Kidney capillary endothelial cell (primary cell): ENCODE measurements around the gene IGSF3.

Experiments
- DNase-seq: peaks from one replicate; pipeline ENCODE4 v3.0.0-alpha.2; 2018; ENCODE audit warnings: low spot score

The IGSF3 gene

DNA sequence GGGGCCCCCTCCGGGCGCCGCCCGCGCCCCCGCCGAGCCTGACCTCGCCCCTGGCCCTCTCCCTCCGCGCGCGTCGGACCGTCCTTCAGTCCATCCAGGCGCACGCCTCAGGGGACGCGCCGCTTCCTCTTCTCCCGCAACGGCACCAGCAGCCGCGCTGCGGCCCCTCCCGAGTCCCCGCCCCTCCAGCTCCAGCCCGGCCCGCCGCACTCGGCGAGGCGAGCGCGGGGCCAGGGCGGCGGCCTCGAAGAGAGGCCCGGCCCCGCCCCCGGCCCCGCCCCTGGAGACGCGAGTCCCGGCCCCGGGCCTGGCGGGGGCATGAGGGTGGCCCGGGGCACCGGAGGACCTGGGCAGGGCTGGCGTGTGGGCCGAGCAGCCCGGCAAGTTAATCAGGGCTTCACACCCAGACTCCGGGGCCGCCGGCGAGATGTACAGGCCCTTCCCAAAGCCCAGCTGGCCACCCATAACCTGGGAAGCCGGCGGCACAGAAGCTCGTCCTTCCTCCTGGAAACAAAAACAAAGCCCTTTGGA, at the start of gene IGSF3:
TSS of gene IGSF3 (minus strand) at position 159 of the 531 bp plus-strand sequence. CDS start 1,407 bp downstream, outside the sequence.
- DNase-seq = no peak

DNA sequence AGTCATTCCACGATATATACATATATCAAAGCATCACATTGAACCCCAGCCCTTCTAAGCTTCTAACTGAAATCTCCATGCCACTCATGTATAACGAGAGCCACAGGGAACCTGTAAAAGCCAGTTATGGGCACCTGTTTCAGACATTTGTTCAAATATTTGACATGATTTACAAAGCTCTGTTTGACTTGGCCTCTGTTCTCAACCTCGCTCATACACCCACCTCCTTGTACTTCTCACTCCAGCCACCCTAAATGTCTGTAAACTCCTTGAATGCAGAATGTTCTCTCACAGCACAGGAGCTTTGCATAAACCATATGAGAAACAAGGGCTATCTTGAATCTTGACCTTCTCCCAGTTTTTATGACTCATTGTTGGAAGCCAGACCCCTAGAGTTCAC, 49.8 kb upstream of the IGSF3 start:
- DNase-seq = no peak

DNA sequence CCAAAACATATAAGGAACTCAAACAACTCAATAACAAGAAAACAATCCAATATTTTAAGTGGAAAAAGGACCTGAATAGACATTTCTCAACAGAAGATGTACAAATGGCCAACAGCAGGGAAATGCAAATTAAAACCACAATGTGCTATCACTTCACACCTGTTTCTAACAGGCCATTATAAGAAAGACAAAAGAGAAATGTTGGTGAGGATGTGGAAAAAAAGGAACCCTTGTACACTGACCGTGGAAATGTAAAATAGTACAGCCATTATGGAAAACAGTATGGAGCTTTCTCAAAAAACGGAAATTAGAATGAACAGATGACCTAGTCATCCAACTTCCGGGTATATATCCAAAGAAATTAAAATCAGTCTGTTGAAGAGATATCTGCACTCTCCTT, 48.9 kb upstream of the IGSF3 start:
- DNase-seq = no peak

DNA sequence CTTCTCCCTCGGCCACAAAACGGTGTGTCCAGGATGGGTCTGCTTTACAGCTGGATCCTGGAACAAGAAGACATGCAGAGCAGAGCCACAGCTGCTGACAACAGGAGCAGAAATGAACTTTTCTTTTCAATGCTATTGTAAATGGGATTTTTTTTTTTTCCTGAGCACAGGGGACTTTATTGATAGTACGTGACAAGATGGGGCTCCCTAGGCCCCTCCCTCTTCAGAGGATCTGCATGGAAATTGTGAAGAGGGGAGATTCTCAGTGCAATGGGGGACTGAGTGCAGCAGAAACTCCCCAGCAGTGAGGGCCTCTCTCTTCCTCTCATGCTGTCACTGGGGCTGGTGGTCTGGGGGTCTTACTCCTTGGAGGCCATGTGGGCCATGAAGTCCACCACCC, 45.9 kb upstream of the IGSF3 start:
- no peak for DNase-seq

DNA sequence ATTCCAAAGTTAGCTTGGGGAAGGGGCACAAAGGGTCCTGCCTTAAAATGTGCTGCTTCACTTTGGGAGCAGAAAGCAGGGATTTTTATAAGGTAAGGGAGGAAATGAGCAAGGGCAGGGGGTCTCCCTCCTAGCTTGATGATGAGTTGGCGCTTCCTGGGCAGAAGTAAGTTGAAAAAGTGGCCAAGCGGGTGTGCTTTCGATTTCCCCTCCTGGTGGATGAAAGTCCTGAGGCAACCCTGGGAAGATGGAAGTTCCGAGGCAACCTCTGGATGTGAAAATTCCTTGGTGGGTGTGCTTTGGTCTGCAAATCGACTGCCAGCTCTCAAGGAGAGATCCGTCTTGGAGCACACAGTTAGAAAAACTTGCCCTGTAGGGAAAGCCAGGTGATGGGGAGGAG, 45.0 kb upstream of the IGSF3 start:
- DNase-seq = no peak

DNA sequence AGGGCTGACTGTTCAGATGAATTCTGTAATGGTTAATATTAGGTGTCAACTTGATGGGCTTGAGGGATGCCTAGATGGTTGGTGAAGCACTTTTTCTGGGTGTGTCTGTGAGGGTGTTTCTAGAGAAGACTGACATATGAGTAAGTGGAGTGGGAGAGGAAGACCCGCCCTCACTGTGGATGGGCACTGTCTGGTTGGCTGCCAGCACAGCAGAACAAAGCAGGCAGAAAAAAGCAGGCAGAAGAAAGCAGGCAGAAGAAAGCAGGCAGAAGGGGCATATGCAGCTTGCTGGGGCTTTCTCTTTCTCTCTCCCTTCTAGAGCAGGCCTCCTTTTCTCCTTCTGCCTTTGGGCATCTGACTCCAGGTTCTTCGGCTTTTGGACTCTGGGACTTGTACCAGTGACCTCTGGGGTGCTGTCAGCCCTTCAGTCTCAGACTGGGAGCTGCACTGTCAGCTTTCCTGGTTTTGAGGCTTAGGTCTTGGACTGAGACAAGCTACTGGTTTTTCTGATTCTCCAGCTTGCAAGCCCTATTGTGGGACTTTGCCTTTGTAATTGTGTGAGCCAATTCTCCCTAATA, 43.8 kb upstream of the IGSF3 start:
- DNase-seq = no peak

DNA sequence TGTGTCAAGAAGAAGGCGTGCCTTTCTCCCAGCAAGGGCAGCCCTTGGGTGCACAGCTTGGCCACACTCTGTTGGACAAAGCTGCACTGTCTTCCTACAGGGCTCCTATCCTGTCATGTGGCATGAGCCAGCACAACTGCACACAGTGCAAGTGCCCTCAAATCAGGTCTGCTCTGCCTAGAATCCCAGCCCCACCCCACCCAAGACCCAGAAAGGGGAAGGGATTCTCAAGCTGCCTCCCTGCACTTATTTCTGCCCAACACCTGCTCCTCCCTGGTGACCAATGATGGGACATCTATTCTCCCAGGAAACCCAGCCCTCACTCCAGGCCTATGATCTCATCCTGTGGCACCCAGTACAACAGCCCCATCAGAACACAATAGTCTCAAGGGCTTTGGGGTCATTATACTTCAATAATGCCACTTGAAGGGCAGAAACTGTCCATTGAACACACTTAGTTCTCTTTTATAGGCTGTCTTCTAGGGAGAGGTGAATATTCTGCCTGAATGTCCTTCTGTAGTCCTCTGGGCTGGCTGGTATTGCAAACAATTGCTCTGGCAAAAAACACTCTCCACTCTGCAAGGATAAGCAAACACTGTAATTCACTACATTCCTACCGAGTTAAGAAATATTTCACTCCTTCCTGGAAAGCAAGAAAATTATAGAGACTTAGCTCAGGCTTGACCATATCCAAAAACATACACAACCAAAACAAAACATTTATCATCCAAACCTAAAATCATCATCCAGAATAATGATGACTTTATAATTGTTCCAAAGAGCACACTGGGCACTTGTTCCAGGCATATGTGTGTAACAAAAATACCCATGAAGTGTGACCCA, 43.1 kb upstream of the IGSF3 start:
- DNase-seq = no peak

DNA sequence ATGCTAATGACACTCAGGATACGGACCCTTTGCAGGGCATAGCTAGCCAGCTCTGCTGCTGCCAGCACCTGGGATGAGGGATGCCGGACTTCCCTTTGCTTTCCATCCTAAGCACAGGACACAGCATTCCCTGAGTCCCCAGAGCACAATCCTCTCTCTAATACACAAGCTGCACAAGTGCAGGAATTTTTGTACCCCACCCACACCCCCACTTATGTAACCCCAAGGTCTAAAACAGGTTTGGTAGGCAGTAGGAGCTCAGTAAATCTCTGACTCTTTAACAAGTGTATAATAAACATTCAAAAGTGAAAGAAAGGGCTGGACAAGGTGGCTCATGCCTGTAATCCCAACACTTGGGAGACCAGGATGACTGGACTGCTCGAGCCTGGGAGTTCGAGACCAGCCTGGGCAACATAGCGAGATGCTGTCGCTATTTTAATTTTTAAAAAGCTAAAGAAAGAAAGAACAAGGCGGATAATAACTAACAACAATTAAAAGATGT, 42.2 kb upstream of the IGSF3 start:
- no peak for DNase-seq

DNA sequence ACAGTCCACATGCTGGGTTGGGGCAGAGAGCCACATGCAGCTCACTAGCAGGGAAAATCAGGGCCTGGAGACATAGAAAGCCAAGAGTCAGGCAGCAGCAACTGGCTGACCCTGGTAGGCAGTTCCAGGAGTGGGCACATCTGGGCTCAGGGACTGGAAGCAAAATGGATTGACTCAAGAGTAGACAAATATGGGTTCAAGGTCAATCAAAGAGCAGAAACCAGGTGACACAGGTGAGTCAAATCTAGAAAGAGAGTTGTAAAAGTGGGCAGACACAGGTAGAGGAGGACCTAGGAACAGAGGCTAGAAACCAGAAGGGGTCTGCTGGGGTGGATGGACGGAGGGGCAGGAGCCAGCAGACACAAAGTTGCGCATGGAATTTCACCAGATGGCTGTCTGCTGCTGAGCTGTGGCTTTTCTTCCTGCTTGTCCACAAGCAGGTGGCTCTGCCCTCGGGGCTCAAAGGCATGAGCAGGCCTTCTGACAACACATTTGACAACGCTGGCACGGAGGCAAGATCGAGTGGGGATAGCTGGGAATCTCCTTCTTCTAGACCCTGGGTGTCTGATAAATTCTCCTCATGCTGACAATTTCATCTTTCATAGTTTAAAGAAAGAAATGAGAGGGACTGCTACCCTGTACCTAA, 40.8 kb upstream of the IGSF3 start:
- DNase-seq = no peak

DNA sequence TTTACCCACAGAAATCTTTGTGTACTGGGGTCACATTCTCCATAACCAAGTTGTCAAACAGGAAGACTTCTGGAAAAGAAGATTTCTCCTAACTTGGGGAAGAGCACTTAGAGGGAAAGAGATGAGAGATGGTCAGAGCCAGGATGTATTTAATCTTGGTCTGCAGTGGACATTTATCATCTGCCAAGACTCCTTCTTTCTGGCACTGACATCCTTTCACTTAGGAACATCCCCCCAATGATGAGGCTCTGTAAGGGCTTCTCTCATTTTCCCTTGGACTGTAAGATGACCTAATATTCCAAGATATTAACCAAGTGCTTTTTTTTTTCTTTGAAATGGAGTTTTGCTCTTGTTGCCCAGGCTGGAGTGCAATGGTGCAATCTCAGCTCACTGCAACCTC, 39.3 kb upstream of the IGSF3 start:
- DNase-seq = no peak

DNA sequence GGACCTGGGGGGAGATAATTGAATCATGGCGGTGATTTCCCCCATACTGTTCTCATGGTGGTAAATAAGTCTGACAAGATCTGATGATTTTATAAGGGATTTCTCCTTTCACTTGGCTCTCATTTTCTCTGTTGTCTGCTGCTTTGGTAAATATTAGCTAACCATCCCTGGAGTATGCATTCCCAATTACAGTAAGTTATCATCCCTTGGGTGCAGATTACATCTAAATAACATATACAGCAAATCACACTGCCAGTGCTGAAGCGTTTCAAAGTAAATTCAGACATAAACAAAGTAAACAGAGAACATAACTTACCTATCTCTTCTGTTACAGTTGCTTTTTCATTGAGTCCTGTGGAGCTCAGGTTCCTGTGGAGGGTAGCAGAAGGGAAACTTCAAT, 38.6 kb upstream of the IGSF3 start:
- DNase-seq = no peak

DNA sequence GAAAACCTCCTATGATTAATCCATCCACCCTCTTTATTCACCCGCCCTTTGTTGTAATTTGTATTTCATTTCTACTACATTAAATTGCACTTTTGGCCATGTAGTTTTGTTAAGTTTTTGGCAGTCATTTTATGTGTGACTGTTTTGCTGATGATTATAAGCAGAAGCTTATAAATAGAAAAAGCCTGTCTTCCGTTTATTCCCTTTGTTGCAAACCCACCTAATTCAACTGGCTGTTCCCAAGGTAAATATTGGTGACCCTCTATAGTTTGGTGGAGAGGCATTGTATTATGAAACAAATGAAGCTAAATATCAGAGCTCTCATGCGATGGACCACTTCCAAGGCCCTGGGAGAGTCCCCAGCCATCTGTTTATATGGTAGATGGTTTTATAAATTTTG, 36.7 kb upstream of the IGSF3 start:
- no peak for DNase-seq

DNA sequence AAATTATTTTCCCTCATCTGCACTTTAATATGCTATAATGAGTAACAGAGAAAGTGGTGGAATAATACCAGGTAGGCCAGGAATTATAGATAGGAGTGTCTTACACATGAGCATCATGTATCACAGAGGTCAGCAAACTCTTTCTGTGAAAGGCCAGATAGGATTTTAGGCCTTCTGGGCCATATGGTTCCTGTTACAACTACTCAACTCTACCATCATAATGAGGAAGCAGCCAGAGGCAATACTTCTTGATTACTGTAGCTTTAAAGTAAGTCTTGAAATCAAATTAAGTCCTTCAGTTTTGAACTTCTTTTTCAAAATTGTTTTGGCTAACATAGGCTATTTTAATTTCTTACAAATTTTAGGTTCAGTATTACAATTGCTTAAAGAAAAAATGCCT, 32.1 kb upstream of the IGSF3 start:
- DNase-seq = no peak

DNA sequence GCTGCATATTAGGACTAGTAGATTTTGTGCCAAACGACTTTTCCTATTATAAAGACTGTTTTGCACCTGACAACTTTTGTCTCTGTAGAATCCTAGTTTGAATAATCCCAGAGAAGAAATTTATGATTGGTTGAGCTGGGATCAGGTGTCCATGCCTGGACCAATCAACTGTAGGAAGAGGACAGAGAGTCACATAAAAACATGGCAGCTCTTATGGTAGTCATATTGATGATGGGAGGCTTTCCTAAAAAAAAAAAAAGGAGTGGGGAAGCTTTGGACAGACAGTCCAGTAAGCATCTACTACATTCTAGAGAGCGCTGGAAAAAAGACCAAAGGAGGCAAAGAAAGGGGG, 30.7 kb upstream of the IGSF3 start:
- DNase-seq = no peak

DNA sequence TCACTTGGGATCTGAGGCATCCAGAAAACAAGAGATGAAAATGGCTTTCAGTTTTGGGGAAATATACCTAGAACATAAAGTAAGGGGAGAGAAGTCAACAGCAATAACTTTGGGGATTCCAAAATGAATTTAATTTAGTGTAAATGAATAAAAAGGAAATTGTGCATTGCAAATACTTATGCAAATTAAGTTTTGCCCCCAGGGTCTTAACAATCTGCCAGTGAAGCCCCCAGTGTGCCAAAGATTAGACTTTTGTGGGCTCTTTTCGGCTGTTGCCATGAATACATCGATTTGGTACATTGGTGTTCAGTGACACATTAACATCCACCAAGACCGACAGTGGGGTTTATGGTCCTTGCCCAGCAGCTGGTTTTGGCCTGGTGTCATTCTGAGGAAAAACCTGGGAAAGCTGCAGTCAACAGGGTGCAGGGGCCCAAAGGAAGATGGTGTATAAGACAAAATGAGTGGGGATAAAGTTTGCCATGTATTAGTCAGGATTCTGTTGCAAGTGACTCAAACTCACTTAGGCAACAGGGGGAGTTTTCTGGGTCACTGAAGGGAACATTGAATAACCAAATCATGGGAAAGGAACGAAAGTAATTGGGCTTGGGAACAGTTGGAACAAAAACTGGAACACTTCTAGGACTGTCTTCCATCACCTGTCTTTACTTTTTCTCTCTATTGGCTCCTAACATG, 30.2 kb upstream of the IGSF3 start:
- no peak for DNase-seq

DNA sequence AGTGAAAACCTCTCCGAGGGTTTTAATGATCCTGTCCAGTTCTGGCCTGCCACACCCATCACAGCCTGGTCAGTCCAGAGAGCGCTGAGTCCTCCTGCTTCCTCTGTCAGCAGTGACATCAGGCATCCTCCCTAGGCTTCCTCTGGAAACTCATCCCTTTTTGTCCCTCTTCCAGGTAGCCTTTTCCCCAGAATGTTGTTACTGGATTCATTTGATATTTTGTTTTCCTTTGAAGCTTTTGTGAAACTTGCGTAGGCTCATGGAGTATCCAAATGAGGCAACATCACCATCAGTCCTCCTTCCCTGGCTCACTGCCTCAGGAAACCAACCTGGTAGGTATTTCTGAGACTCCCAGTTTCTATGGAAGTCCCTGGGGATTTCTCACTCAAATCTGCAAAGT, 27.0 kb upstream of the IGSF3 start:
- no peak for DNase-seq

DNA sequence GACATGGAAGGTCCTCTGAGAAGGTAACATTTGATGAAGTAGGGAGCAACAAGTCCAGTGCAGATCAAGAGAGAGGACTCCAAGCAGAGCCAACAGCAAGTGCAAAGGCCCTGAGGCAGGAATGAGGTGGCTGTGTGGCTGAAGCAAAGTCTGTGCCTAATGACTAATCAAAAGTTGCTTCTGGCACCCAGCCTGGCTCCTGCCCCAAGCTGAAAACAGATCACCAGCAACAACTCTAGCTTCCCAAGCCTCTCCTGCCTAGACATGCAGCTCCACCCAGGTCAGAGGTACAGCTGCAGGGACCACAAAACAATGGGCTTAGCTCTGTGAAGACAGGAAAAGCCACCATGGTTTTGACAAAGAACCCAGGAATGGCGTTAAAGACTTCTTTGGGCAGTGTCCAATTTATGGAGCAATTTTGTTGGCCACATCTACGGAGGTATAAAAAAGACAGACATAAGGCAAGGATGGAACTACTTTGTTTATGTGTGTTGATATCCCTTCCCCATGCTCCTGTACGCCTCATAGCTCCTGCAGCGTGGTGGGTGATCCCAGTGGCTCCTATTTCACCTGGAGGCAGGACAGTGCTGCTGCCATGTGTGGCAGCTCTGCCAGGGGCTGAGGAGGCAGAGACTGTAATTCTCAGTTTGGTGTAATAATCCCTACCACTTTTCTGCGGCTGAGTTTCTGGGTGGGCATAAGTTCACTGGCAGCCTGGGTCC, 26.4 kb upstream of the IGSF3 start:
- no peak for DNase-seq

DNA sequence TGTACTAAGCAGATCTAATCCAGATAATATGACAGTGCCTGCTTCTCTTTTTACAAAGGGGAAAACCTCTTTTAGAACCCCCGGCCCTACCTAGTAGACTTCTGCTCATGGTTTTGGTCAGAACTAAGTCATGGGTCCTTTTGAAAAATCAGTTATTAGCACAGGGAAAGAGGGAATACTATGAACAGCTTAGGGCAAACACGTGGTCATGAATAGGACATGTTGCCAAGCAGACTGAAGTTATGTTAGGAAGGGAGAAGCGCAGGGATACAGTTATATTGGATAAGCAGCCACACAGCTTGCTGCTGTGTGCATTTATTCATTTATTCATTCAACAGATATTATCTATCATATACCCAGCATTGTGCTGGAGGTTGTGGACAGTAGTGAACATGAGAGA, 25.3 kb upstream of the IGSF3 start:
- no peak for DNase-seq

DNA sequence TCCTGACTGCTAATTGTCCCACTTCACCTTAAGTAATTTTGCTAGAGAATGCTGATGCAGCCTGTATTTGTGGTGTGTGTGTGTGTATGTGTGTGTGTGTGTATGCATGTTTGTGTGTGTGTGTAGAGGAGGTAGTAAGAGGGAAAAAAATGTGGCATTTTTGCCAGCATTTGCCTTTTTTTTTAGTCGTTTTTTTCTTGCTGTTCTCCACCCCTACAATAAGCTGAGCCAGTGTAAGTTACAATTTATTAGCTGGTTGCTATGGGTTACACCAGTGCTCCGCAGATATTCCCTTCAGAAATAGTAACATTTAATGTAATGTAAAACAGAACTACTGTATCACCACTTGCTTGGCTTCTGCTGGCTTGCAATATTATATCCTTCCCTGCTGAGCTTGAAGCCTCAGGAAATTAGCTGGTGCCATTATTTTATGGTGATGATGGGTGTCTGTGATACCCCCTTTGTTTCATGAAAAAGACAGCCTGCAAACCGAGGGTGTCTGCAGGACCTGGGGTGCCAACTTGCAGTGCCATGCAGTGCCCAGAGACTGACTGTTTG, 23.4 kb upstream of the IGSF3 start:
- no peak for DNase-seq

DNA sequence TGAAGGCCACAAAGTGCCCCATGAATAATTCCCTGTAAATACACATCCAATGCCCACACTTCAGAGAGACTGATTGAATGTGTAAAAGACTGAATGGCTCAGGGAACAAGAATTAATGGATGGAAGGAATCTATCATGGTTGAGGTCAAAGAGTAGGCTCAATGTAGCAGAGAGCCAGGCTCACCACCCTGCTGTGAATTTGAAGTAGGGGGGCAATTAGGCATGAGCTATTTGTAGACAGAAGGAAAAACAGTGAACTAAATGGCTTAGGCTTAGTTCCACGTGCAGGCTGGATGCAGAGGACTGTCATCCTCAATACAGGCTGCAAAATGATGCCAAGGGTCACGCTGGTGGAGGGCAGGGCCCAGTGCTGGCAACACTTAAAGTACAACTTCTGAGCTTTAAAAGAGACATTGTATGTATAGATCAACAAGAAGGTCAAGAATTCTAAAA, 22.9 kb upstream of the IGSF3 start:
- DNase-seq = no peak

DNA sequence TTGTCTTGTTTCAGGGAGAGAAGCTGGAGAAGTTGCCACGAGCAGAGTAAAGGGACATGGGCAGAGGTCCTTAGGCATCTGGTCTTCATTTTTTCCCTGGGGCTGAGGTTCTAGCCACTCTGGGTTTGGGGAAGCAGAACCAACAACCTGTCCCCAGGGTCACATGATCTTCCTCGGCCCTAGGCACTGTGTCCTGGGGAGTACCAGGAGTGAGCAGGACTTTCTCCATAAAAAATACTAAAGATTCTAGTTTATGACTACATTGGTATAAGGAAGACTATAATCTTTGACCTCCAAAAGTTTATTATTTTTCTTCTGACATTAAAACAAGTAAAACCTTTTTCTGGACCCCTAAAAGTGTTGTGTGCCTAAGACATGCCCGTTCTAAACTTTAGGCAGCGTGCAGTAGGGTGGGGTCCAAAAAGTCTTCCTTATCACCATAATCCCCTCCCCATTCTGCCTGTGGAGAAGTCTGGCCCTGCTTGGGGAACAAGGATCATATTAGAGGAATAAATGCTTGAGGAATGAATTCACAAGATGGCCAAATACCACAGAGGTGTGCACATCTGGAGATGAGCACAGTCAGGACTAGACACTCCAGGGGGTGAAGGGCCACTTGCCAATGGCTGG, 19.3 kb upstream of the IGSF3 start:
- DNase-seq = no peak
